Measurements from ENCODE around the gene PDE10A.

DNA sequence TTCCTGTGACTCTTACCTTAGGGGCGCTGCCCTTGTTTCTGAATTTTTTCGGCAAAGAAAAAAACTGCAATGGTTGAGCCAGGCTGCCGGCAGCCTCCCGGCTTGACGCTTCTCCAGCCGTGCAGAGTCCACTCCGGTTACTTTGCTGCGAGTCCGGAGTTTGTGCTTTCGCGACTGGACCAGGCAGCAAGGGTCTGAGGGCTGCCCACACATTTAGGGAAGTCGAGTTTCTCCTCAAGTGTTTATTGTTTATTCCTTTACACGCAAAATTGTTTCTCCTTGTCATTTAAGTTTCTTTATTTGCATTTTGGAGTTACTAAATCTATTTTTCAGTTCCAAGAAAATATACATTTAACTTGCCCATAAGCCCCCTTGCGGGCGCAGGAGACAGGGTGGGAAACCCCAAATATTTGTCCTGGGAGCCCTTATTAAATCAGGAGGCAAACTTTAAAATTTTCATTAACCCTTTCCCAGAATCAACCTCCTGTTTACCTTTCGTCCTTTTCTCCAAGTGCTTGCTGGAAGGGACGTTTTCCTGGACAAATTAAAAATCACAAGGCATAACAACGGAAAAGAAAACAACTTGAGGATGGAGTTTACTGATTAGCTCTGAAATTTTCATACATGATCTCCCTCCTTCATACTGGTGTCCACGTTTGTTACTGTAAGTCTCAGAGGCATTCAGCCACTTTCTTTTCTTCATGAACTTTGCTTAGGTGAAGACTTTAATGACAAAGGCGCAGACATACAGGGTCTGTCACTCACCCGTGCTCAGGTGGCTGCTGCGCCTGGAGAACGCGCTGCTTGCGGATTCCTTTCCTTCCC is 1.7 kb upstream of the PDE10A start:
- TF ChIP-seq, protein P1, sequence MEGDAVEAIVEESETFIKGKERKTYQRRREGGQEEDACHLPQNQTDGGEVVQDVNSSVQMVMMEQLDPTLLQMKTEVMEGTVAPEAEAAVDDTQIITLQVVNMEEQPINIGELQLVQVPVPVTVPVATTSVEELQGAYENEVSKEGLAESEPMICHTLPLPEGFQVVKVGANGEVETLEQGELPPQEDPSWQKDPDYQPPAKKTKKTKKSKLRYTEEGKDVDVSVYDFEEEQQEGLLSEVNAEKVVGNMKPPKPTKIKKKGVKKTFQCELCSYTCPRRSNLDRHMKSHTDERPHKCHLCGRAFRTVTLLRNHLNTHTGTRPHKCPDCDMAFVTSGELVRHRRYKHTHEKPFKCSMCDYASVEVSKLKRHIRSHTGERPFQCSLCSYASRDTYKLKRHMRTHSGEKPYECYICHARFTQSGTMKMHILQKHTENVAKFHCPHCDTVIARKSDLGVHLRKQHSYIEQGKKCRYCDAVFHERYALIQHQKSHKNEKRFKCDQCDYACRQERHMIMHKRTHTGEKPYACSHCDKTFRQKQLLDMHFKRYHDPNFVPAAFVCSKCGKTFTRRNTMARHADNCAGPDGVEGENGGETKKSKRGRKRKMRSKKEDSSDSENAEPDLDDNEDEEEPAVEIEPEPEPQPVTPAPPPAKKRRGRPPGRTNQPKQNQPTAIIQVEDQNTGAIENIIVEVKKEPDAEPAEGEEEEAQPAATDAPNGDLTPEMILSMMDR (IDR thresholded peaks at IDR 0.05; ENCODE audit: insufficient read depth, low read length) = no peak
- no peak for TF ChIP-seq POLR2AphosphoS5 (IDR thresholded peaks at IDR 0.05; ENCODE audit: low read depth)

Measured in HL-60 (cell line).